Measurements from ENCODE around the gene C10orf90. TPM values are rescaled to one million over a fixed set of nuclear protein-coding genes. Genes with fewer than 3 reads are reported as not detected.

The C10orf90 gene
- total and polyA plus RNA-seq, 2 of the 8 experiments (the other 6 are each of a cell fraction or from before 2014, with no cell fraction given): 0.21 TPM; not detected in 1

DNA sequence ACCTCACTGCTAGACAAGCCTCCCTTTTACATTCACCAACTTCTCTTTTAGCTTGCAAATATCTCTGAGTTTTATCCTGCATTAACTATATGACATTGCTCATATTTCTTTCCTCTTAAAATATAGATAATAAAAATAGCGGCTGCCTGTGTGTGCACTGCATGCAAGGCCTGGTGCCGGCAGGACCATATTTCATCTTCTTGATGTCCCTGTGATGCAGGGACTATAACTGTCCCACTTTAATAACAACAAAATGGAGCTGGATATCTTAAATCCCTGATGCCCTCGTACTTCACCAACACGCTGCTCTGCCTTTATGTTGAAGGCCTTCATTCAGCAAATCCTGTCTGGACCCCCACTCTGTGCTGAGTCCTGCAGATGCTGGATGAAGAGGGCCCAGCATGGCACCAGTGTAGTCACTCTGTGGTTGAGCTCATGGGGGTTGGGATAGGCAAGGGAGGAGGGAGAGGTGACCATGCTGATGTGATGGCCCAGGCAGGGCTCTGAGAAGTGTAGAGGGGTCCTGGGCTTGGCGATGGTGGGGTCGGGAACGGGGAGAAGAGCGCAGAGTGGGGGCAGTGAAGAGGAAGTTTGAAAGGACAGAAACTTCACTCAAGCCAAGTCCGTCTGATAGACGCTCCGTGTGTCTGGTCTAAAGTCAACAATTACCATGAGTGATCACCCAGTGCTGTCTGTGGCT is 40.4 kb downstream of the C10orf90 start:
- H3K14ac ChIP-seq (ENCODE audit: insufficient read length): no peak overlapping the region
- 93% methylated on average over 11 of the region's 11 CpGs; no CpG with 5 or more reads in 1 of the 2 experiments for WGBS, 2 experiments (ENCODE audit: extremely low coverage in 1 of 2, insufficient coverage in 1 of 2, insufficient read length in 1 of 2, insufficient replicate concordance in 2 of 2, low coverage in 1 of 2, low lambda C conversion rate in 2 of 2, missing lambda C conversion rate in 1 of 2)
- H4K5ac ChIP-seq (ENCODE audit: insufficient read length, low read depth, low read length): no peak overlapping the region
- no peak overlapping the region for H3K56ac ChIP-seq (replicated peaks; ENCODE audit: insufficient read length, low read depth, low read length)
- no peak overlapping the region for H3K4ac ChIP-seq (replicated peaks; ENCODE audit: insufficient read length, low read depth, low read length)
- ChIA-PET POLR2A (ENCODE audit: partially characterized antibody) (no interaction called here), CTCF (ENCODE audit: partially characterized antibody) (interaction anchor here (1.0 kb wide), 1 partner anchor 22 kb away, joined by 3 read pairs; no protein-coding TSS in a partner anchor)
- H2AFZ ChIP-seq (ENCODE audit: low read length): no peak overlapping the region
- no peak overlapping the region for H4K8ac ChIP-seq (ENCODE audit: extremely low read depth, insufficient read depth, low read length)
- H2BK5ac ChIP-seq (ENCODE audit: low read depth, low read length): no peak overlapping the region
- no peak overlapping the region for H3K23ac ChIP-seq (ENCODE audit: insufficient read length)
- H3K23me2 ChIP-seq (ENCODE audit: low read depth, low read length): no peaks in the 10 kb centered on the region
- no peak overlapping the region for H2AK5ac ChIP-seq (ENCODE audit: low read depth, low read length)
- H3K9me3 ChIP-seq (ENCODE audit: insufficient read depth in 2 of 2, low read depth in 1 of 2, low read length in 1 of 2): no peaks in the 10 kb centered on the region
- no peaks in the 10 kb centered on the region for H3K27me3 ChIP-seq (replicated peaks in 1 of 4; ENCODE audit: control insufficient read depth in 3 of 4, extremely low read depth in 1 of 4, insufficient read depth in 3 of 4, low read length in 3 of 4)
- H2BK12ac ChIP-seq (ENCODE audit: low read depth, low read length): no peak overlapping the region
- TF ChIP-seq TBP (IDR thresholded peaks at IDR 0.05; ENCODE audit: low read depth, low read length) (no peak), SRF (IDR thresholded peaks at IDR 0.05; ENCODE audit: low read depth, low read length) (no peak), JUN (IDR thresholded peaks at IDR 0.05; ENCODE audit: low read depth, low read length) (no peak), BRCA1 (IDR thresholded peaks at IDR 0.05; ENCODE audit: low read depth, low read length) (no peak), PHF8 (conservative IDR thresholded peaks at IDR 0.05; ENCODE audit: low read depth, low read length) (no peak), SIN3A (conservative IDR thresholded peaks at IDR 0.05 in 1 of 2, IDR thresholded peaks at IDR 0.05 in 1 of 2; ENCODE audit: low read depth in 1 of 2, low read length in 2 of 2) (no peak), KDM1A (IDR thresholded peaks at IDR 0.05; ENCODE audit: borderline replicate concordance, low read length) (no peak), POLR2A (IDR thresholded peaks at IDR 0.05; ENCODE audit: control extremely low read depth in 1 of 2, low read depth in 2 of 2, low read length in 2 of 2) (no peak), TAF7 (optimal IDR thresholded peaks at IDR 0.05; ENCODE audit: borderline replicate concordance, low read depth, low read length) (no peak), EGR1 (IDR thresholded peaks at IDR 0.05; ENCODE audit: borderline replicate concordance, low read depth, low read length) (no peak)
- TF ChIP-seq, protein P1, sequence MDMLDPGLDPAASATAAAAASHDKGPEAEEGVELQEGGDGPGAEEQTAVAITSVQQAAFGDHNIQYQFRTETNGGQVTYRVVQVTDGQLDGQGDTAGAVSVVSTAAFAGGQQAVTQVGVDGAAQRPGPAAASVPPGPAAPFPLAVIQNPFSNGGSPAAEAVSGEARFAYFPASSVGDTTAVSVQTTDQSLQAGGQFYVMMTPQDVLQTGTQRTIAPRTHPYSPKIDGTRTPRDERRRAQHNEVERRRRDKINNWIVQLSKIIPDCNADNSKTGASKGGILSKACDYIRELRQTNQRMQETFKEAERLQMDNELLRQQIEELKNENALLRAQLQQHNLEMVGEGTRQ (IDR thresholded peaks at IDR 0.05; ENCODE audit: low read length): no peak
- TF ChIP-seq, protein P2, sequence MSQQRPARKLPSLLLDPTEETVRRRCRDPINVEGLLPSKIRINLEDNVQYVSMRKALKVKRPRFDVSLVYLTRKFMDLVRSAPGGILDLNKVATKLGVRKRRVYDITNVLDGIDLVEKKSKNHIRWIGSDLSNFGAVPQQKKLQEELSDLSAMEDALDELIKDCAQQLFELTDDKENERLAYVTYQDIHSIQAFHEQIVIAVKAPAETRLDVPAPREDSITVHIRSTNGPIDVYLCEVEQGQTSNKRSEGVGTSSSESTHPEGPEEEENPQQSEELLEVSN (IDR thresholded peaks at IDR 0.05): no peak
- DNase-seq (ENCODE audit: low read depth in 1 of 2, low spot score in 2 of 2) (no peak), FAIRE-seq (no peak)
- H3K18ac ChIP-seq (ENCODE audit: extremely low read depth, low read length): no peak overlapping the region
- H2BK15ac ChIP-seq (ENCODE audit: low read length): no peak overlapping the region
- no peaks in the 10 kb centered on the region for H3K79me1 ChIP-seq (ENCODE audit: low read depth, low read length)
- H4K20me1 ChIP-seq (replicated peaks in 1 of 2; ENCODE audit: control insufficient read depth in 1 of 2, insufficient read depth in 2 of 2, low read length in 2 of 2): no peaks in the 10 kb centered on the region
- H3K79me2 ChIP-seq (ENCODE audit: control insufficient read depth in 1 of 2, insufficient read depth in 2 of 2, low read length in 2 of 2): no peaks in the 10 kb centered on the region
- no peak overlapping the region for H3K27ac ChIP-seq (ENCODE audit: low read depth, low read length)
- H2BK20ac ChIP-seq (ENCODE audit: low read length): no peak overlapping the region
- H2BK120ac ChIP-seq (replicated peaks; ENCODE audit: low read depth, low read length): no peak overlapping the region
- no peaks in the 10 kb centered on the region for H3K4me1 ChIP-seq (replicated peaks in 1 of 4; ENCODE audit: control insufficient read depth in 3 of 4, insufficient read depth in 4 of 4, low read length in 3 of 4)
- no peak overlapping the region for H3K4me3 ChIP-seq (ENCODE audit: extremely low read depth in 1 of 4, insufficient read depth in 2 of 4, low read depth in 3 of 4, low read length in 4 of 4)
- no peak overlapping the region for H4K91ac ChIP-seq (replicated peaks; ENCODE audit: insufficient read length, low read length)
- no peaks in the 10 kb centered on the region for H3K36me3 ChIP-seq (ENCODE audit: control insufficient read depth in 2 of 4, insufficient read depth in 4 of 4, low read length in 3 of 4)
- no peak overlapping the region for H3K4me2 ChIP-seq (ENCODE audit: insufficient read depth in 1 of 2, low read depth in 2 of 2, low read length in 2 of 2)
- no peak overlapping the region for H3K9ac ChIP-seq (replicated peaks in 1 of 4; ENCODE audit: extremely low read depth in 1 of 4, low read depth in 3 of 4, low read length in 3 of 4)

All from H1 (cell line).